Thyroid gland (tissue), 4 donors: ENCODE data around the gene FAM53B. TPM values are rescaled to one million over a fixed set of nuclear protein-coding genes. Genes with fewer than 3 reads are reported as not detected.
A peak's percentile ranks its signal among the peaks of the same experiment; 100 is the strongest.

Source experiments
- DNase-seq, 2 donors: peaks; one replicate each; pipeline ENCODE4 v3.0.0-alpha.2; 2019
- H3K27ac ChIP-seq, 3 donors: fragments of 200-600 bp; sonication (generic); 1 replicate in 2 of 3; 2 replicates in 1 of 3; pipeline ENCODE4 v1.5.1; 2016 to 2019; ENCODE audit warnings: mild to moderate bottlenecking in 1 of 3, moderate library complexity in 1 of 3
- H3K27me3 ChIP-seq: fragments of 200-600 bp; sonication (generic); one replicate; pipeline ENCODE4 v1.5.1; 2019
- H3K36me3 ChIP-seq, 2 donors: fragments of 200-600 bp; sonication (generic); one replicate each; pipeline ENCODE4 v1.5.1; 2016 to 2019
- H3K4me1 ChIP-seq, 2 donors: fragments of 200-600 bp; sonication (generic); one replicate each; pipeline ENCODE4 v1.5.1; 2017 to 2019
- H3K4me3 ChIP-seq, 3 donors: fragments of 200-600 bp; sonication (generic); replicated peaks in 1 of 3; 1 replicate in 2 of 3; 2 replicates in 1 of 3; pipeline ENCODE4 v1.5.1; 2016; ENCODE audit warnings: mild to moderate bottlenecking in 1 of 3
- H3K9me3 ChIP-seq: fragments of 200-600 bp; sonication (generic); one replicate; pipeline ENCODE4 v1.5.1; 2017
- POLR2A ChIP-seq, 2 donors: fragments of 450-650 bp; IDR thresholded peaks; one replicate each; pipeline ENCODE4 v1.6.1; 2017; ENCODE audit warnings: antibody characterized with exemption in 2 of 2, mild to moderate bottlenecking in 2 of 2, moderate library complexity in 1 of 2
- WGBS, 2 donors: methylation state at CpG; one replicate each; pipeline ENCODE4 v1.1.5; 2017; 5-methylcytosine and 5-hydroxymethylcytosine counted together
- intact Hi-C: fragments of 100-400 bp; cut with DNase I; formaldehyde crosslinking; loops from one replicate; pipeline ENCODE4 v1.15.1; 2023
- total RNA-seq, 4 donors: library from RNA; depleted of rRNA; stranded (reverse); fragments of >200 nt; gene quantifications; one replicate each; pipeline ENCODE4 v1.2.3, GENCODE V29; 2016
- TF ChIP-seq, protein P1 (sequence below), 6 experiments: fragments of 200-600 bp in 3 of 6; fragments of 450-650 bp in 3 of 6; sonication (generic) in 3 of 6; IDR thresholded peaks; one replicate each; pipeline ENCODE4 v1.5.1; 2016 to 2019; ENCODE audit warnings: antibody characterized with exemption in 6 of 6, mild to moderate bottlenecking in 2 of 6, inconsistent platforms in 1 of 6, moderate library complexity in 1 of 6

FAM53B gene
- total RNA-seq, 4 donors from 2014 or later = 37.6 to 96.3 (median 80.4) TPM

DNA sequence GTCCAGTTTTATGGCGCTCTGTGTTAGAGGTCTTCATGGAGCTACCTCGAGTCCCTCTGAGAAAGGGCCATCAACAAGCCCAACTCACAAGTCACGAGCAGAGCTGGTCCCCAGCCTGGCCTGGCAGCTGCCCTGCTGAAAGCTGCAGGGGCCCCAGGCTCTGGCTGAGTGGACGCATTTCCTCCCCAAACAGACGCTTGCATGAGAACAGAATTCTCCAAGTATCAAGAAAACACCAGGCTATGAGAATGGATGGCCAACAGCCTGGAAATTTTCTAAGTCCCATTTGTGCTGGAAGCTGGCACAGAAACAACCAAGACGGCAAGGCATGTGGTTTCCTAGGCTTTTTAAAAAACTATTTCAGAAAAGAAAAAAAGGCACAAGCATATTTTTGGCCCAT lies 114.8 kb downstream of the FAM53B start:
- peak; percentile 70 to 83 for DNase-seq
- 33 to 39% methylated on average over 6 of the region's 6 CpGs for WGBS, 2 donors
- H3K9me3 ChIP-seq = no peaks in the 10 kb centered on the region
- intact Hi-C loops = loop anchor here (5.0 to 10.0 kb wide), 2 partner anchors 65 to 113 kb away; partner anchors contain the start of gene FAM53B
- H3K27ac ChIP-seq = peak overlapping the region; percentile 88 to 98 (median 93)
- peaks cover 82 to 87% of the 10 kb centered on the region in 2 donors for H3K4me1 ChIP-seq
- H3K27me3 ChIP-seq = no peaks in the 10 kb centered on the region
- TF ChIP-seq, protein P1, sequence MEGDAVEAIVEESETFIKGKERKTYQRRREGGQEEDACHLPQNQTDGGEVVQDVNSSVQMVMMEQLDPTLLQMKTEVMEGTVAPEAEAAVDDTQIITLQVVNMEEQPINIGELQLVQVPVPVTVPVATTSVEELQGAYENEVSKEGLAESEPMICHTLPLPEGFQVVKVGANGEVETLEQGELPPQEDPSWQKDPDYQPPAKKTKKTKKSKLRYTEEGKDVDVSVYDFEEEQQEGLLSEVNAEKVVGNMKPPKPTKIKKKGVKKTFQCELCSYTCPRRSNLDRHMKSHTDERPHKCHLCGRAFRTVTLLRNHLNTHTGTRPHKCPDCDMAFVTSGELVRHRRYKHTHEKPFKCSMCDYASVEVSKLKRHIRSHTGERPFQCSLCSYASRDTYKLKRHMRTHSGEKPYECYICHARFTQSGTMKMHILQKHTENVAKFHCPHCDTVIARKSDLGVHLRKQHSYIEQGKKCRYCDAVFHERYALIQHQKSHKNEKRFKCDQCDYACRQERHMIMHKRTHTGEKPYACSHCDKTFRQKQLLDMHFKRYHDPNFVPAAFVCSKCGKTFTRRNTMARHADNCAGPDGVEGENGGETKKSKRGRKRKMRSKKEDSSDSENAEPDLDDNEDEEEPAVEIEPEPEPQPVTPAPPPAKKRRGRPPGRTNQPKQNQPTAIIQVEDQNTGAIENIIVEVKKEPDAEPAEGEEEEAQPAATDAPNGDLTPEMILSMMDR (IDR thresholded peaks at IDR 0.05) = no peak
- TF ChIP-seq POLR2A (IDR thresholded peaks at IDR 0.05) = no peak
- H3K4me3 ChIP-seq = no peak overlapping the region
- no peaks in the 10 kb centered on the region for H3K36me3 ChIP-seq

DNA sequence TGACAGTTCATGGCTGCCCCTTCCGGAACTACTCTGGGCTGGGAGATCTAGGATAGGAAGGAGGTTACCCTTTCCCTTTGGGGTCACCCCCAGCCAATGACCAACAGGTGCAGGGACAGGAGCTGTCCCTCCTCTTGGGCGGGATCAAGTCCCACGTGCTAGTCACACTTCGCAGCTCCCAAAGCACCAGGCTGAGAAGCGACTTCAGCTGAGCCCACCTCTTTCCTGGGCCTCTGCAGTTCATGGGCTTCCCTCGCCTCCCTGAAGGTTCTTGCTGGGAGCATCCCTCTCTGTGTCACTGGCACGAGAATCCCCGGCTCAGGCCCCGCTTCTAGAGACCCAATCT lies 115.5 kb downstream of the FAM53B start:
- H3K36me3 ChIP-seq = no peaks in the 10 kb centered on the region
- 68 to 74% methylated on average over 8 to 9 of the region's 9 CpGs for WGBS, 2 donors
- peaks cover 89 to 95% of the 10 kb centered on the region in 2 donors for H3K4me1 ChIP-seq
- intact Hi-C loops = loop anchor here (5.0 to 10.0 kb wide), 2 partner anchors 66 to 114 kb away; partner anchors contain the start of gene FAM53B
- peak; percentile 55 to 56 for DNase-seq
- peak in 1 of 2 donors; percentile 16 for TF ChIP-seq POLR2A (IDR thresholded peaks at IDR 0.05)
- TF ChIP-seq, protein P1 (IDR thresholded peaks at IDR 0.05) = no peak
- H3K9me3 ChIP-seq = no peaks in the 10 kb centered on the region
- H3K27ac ChIP-seq = peak overlapping the region; percentile 88 to 98 (median 93)
- H3K4me3 ChIP-seq = no peak overlapping the region
- H3K27me3 ChIP-seq = no peaks in the 10 kb centered on the region

DNA sequence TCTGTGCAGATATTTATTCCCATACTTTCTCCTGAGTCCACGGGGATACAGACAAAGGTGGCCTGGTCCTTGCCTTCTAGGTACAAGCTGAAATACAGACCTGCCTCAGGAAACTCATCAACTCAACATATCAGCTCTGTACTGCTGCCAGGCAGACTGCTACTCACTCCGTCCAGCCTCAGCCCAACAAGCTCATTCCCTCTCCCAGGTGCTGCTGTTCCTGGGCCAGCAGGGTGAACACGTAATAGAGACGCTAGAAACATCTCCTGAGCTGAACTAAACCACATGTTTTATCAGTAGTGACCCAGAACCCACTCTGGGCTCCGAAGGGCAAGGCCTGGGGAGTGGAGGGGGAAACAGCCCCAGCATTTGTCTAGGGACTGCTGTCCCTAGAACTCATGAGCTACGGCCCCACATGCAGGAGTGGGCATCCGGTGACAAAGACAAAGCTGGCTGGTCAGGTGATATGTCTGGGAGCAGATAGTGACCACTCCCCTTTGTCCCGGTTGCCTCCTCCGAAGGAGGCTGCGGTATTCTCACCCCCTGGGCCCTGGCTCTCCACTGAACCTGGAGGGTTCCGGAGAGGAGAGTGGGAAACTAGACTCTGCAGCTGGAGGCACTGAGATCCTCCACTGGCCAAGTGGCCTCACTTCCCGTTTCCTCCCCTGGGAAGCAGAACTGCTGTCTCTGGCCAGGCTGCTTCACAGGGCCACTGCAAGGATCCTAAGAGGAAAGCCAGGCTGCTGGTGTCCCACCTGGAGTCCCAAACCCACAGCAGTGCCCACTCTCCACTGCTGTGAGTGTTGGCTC lies 116.1 kb downstream of the FAM53B start:
- H3K27me3 ChIP-seq = no peaks in the 10 kb centered on the region
- intact Hi-C loops = loop anchor here (5.0 to 10.0 kb wide), 2 partner anchors 67 to 114 kb away; partner anchors contain the start of gene FAM53B

DNA sequence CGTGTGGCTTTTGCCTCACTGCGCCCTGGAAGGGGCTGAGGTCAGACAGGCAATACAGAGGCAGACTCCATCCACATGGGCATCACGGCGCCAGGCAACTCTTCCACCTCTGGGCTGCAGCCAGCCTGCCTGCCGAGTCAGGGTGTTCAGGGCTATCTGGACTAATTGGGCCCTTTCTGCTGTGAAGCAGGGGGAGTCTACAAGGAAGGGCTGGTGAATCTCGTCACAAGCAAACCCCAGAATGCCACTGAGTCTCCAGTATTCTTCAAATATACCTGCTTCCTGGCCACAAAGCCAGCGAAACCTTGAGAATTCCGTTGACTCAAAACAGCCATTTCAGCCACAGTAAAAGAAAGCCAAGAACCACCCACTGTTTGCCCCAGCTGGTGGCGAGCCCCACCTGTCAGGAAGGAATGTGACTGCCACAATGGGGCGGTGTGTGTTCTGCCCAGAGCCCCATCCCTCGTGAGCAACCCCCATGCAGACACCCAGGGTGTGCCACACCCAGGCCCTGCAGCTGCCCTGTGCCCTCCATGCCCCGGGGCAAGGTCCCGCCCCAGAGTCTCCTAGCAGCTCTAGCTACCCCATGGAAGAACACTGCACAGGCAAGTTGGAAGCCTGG lies 117.3 kb downstream of the FAM53B start:
- peak in 1 of 2 donors; percentile 42 for DNase-seq
- peaks cover 94 to 100% of the 10 kb centered on the region in 2 donors for H3K4me1 ChIP-seq
- intact Hi-C loops = loop anchor here (5.0 to 10.0 kb wide), 2 partner anchors 68 to 115 kb away; partner anchors contain the start of gene FAM53B
- H3K36me3 ChIP-seq = no peaks in the 10 kb centered on the region
- no peak for TF ChIP-seq POLR2A (IDR thresholded peaks at IDR 0.05)
- TF ChIP-seq, protein P1 (IDR thresholded peaks at IDR 0.05) = no peak
- WGBS, 2 donors = 73 to 78% methylated on average over 10 to 13 of the region's 13 CpGs
- H3K4me3 ChIP-seq = no peak overlapping the region
- no peaks in the 10 kb centered on the region for H3K27me3 ChIP-seq
- H3K9me3 ChIP-seq = no peaks in the 10 kb centered on the region
- H3K27ac ChIP-seq = peak overlapping the region; percentile 67 to 98 (median 88)

More for the DNA sequence above, 116.1 kb downstream of the FAM53B start:
- DNase-seq = peak; percentile 52 to 66
- TF ChIP-seq, protein P1 (IDR thresholded peaks at IDR 0.05) = no peak
- no peak for TF ChIP-seq POLR2A (IDR thresholded peaks at IDR 0.05)
- 56 to 58% methylated on average over 12 of the region's 12 CpGs for WGBS, 2 donors
- no peaks in the 10 kb centered on the region for H3K9me3 ChIP-seq
- no peaks in the 10 kb centered on the region for H3K36me3 ChIP-seq
- peak overlapping the region; percentile 88 to 98 (median 93) for H3K27ac ChIP-seq
- no peak overlapping the region for H3K4me3 ChIP-seq
- peaks cover 94 to 100% of the 10 kb centered on the region in 2 donors for H3K4me1 ChIP-seq
